ENCODE data around the gene FOXR1. TPM values are rescaled to one million over a fixed set of nuclear protein-coding genes. Genes with fewer than 3 reads are reported as not detected.
A peak's percentile ranks its signal among the peaks of the same experiment; 100 is the strongest.
"Not testable (repeated sequence)": the region's sequence is repeated elsewhere in the genome, so short reads cannot be mapped to it uniquely, and the experiment has no call there.

The FOXR1 gene
- total and polyA plus RNA-seq, 2 donors (not counting 3 experiments of a cell fraction or from before 2014, with no cell fraction given), result not detected

GRCh38 chr11:119016216-119017009 is 44.9 kb downstream of the FOXR1 start:
- Histone ChIP-seq H3K79me2 (ENCODE audit: control insufficient read depth, insufficient read depth, low read length) (peaks cover 44% of the 10 kb centered on the region), H2AFZ (ENCODE audit: low read depth, low read length) (no peak overlapping the region), H3K27me3 (ENCODE audit: control insufficient read depth in 2 of 2, insufficient read depth in 2 of 2, low read length in 2 of 2) (no peaks in the 10 kb centered on the region), H3K36me3 (ENCODE audit: control insufficient read depth in 2 of 2, extremely low read depth in 1 of 2, insufficient read depth in 2 of 2, low read length in 2 of 2) (peaks cover 21% of the 10 kb centered on the region in 2 experiments), H3K4me3 (replicated peaks in 1 of 3; ENCODE audit: insufficient read depth in 1 of 3, low read depth in 1 of 3, low read length in 3 of 3) (peak overlapping the region in 1 of 3 experiments; percentile 98), H4K20me1 (replicated peaks; ENCODE audit: control insufficient read depth, extremely low read depth, insufficient read depth, low read length) (no peaks in the 10 kb centered on the region), H3K4me2 (ENCODE audit: insufficient read depth, low read length) (peak overlapping the region; percentile 79), H3K9ac (replicated peaks; ENCODE audit: extremely low read depth, insufficient read depth, low read length) (peak overlapping the region; percentile 85), H3K27ac (ENCODE audit: insufficient read depth, low read depth, low read length) (no peak overlapping the region), H3K9me1 (replicated peaks; ENCODE audit: control insufficient read depth, extremely low read depth, insufficient read depth, low read length) (no peaks in the 10 kb centered on the region), H3K4me1 (ENCODE audit: control insufficient read depth, extremely low read depth, insufficient read depth, low read length) (peaks cover 18% of the 10 kb centered on the region), H3K9me3 (replicated peaks; ENCODE audit: control insufficient read depth, insufficient read depth, low read length) (no peaks in the 10 kb centered on the region)
- intact Hi-C loops (cut with micrococcal nuclease) (loop anchor here (5.0 kb wide), 1 partner anchor 89 kb away; the partner anchor contains the start of gene BCL9L), dilution Hi-C loops (cut with MboI; ENCODE audit: extremely low pct_ligation_motif_present, low sequenced_read_pairs) (no loop called here)
- POLR2A ChIA-PET, result no interaction called here
- DNase-seq (ENCODE audit: low read depth, low spot score) (no peak), FAIRE-seq (no peak)
- no peak for TF ChIP-seq EZH2 (IDR thresholded peaks at IDR 0.05; ENCODE audit: borderline replicate concordance, low read depth, low read length, severe bottlenecking)
- CTCF ChIA-PET, result interaction anchor here (1.4 kb wide), 1 partner anchor 19 kb away, joined by 4 read pairs; the partner anchor contains the start of gene CENATAC
- no TSS peak for BruUV-seq (replicated peaks)

DNA sequence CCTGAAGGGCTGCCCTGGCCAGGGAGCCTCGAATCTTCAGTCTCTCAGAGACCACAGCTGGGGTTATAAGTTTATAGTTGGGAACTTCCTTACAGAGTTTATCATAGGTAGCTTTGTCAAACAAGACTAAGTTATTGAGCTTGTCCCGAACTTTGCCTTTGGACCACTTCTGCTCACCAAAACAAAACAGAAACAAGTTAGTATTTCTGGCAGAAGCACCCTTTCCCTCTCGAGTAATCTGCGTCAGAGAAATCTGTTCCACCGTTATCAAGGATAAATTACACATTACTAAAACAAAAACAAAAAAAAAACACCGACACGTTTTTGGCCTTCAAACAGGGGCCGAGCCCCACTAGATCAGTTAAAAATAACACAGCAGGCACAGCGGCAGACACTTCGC is 45.8 kb downstream of the FOXR1 start:
- FAIRE-seq; CTCF ChIA-PET; POLR2A ChIA-PET; dilution Hi-C loops (cut with MboI; ENCODE audit: extremely low pct_ligation_motif_present, low sequenced_read_pairs); DNase-seq (ENCODE audit: low read depth, low spot score); BruUV-seq (replicated peaks); H4K20me1 ChIP-seq (replicated peaks; ENCODE audit: control insufficient read depth, extremely low read depth, insufficient read depth, low read length); H3K9me1 ChIP-seq (replicated peaks; ENCODE audit: control insufficient read depth, extremely low read depth, insufficient read depth, low read length); H2AFZ ChIP-seq (ENCODE audit: low read depth, low read length); H3K27me3 ChIP-seq (ENCODE audit: control insufficient read depth in 2 of 2, insufficient read depth in 2 of 2, low read length in 2 of 2); H3K9me3 ChIP-seq (replicated peaks; ENCODE audit: control insufficient read depth, insufficient read depth, low read length): not testable (repeated sequence)
- Histone ChIP-seq H3K4me2 (ENCODE audit: insufficient read depth, low read length) (peak overlapping the region; percentile 79), H3K9ac (replicated peaks; ENCODE audit: extremely low read depth, insufficient read depth, low read length) (peak overlapping the region; percentile 85), H3K4me1 (ENCODE audit: control insufficient read depth, extremely low read depth, insufficient read depth, low read length) (peaks cover 18% of the 10 kb centered on the region), H3K27ac (ENCODE audit: insufficient read depth, low read depth, low read length) (peak overlapping the region; percentile 60), H3K36me3 (ENCODE audit: control insufficient read depth in 2 of 2, extremely low read depth in 1 of 2, insufficient read depth in 2 of 2, low read length in 2 of 2) (peaks cover 21% of the 10 kb centered on the region in 2 experiments), H3K79me2 (ENCODE audit: control insufficient read depth, insufficient read depth, low read length) (peaks cover 44% of the 10 kb centered on the region), H3K4me3 (replicated peaks in 1 of 3; ENCODE audit: insufficient read depth in 1 of 3, low read depth in 1 of 3, low read length in 3 of 3) (peak overlapping the region; percentile 79 to 98 (median 95))
- intact Hi-C loops (cut with micrococcal nuclease), result loop anchor here (5.0 kb wide), 1 partner anchor 90 kb away; the partner anchor contains the start of gene BCL9L

Measured in endothelial cell of umbilical vein (primary cell).